Upper lobe of left lung (tissue), 4 donors: ENCODE data around the gene PWWP2B.

Experiments used
- CTCF ChIP-seq, 6 experiments: fragments of 450-650 bp in 4 of 6; fragments of 200-600 bp in 2 of 6; sonication (generic) in 2 of 6; IDR thresholded peaks; one replicate each; pipeline ENCODE4 v1.5.1; 2016 to 2019; ENCODE audit warnings: antibody characterized with exemption in 6 of 6
- EP300 ChIP-seq, 4 donors: sonication (generic); formaldehyde crosslinking; IDR thresholded peaks; one replicate each; pipeline ENCODE4 v1.5.1; 2017; ENCODE audit warnings: antibody characterized with exemption in 4 of 4, control low read depth in 2 of 4
- POLR2A ChIP-seq, 4 donors: fragments of 450-650 bp; IDR thresholded peaks; one replicate each; pipeline ENCODE4 v1.5.1; 2016 to 2017; ENCODE audit warnings: antibody characterized with exemption in 4 of 4, mild to moderate bottlenecking in 2 of 4
- POLR2AphosphoS5 ChIP-seq, 2 donors: sonication (generic); formaldehyde crosslinking; IDR thresholded peaks; one replicate each; pipeline ENCODE4 v1.5.1; 2017; ENCODE audit warnings: antibody characterized with exemption in 2 of 2

DNA sequence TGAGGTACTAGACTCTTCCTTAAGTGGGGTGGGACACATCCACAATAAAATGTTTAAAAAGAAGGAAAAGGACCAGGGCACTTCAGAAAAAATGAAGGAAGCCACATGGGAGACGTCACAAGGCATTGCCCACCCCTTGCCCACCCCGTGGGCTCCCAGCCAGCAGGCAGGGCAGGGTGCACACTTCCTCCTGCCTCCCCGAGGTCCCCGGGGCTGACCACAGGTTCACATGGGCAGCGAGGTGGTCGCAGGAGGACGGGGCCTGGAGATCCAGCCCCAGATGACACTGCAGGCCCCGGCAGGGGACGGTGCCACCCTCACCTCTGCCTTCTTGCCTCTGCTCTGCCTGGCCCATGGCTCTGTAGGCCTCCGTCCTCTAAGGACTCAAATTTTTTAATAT lies 45.6 kb downstream of the PWWP2B start:
- no peak for TF ChIP-seq CTCF (IDR thresholded peaks at IDR 0.05)
- TF ChIP-seq POLR2AphosphoS5 (IDR thresholded peaks at IDR 0.05) = no peak
- TF ChIP-seq POLR2A (IDR thresholded peaks at IDR 0.05) = no peak
- no peak for TF ChIP-seq EP300 (IDR thresholded peaks at IDR 0.05)
